Pancreas (tissue), 10 donors: ENCODE measurements around the gene AJM1. TPM values are rescaled to one million over a fixed set of nuclear protein-coding genes. Genes with fewer than 3 reads are reported as not detected.
A peak's percentile ranks its signal among the peaks of the same experiment; 100 is the strongest.

Experiments
- ATAC-seq, 4 donors: fragments of 200-7000 bp; cut with Tn5 transposase; one replicate each; pipeline versions ENCODE4 v1.8.0 to v1.9.1; 2020; ENCODE audit warnings: mild to moderate bottlenecking in 4 of 4, moderate library complexity in 4 of 4
- DNase-seq, 6 donors: peaks; one replicate each; pipeline ENCODE4 v3.0.0-alpha.2; 2020
- FAIRE-seq: peaks from 2 replicates; lab custom pipeline; 2012; peaks lifted over from hg19 to GRCh38; lab: Jason Lieb, UNC
- H3K27ac ChIP-seq, 4 donors: fragments of 200-600 bp; sonication (generic); 1 replicate in 3 of 4; 2 replicates in 1 of 4; pipeline versions ENCODE4 v1.5.0 to v1.8.0; 2020
- H3K27me3 ChIP-seq, 4 donors: fragments of 200-600 bp; one replicate each; pipeline ENCODE4 v1.8.0; 2021
- H3K36me3 ChIP-seq, 3 donors: fragments of 200-600 bp; sonication (generic) in 1 of 3; one replicate each; pipeline versions ENCODE4 v1.5.0 to v1.8.0; 2020 to 2021
- H3K4me1 ChIP-seq, 3 donors: fragments of 200-600 bp; one replicate each; pipeline ENCODE4 v1.8.0; 2021
- H3K4me3 ChIP-seq, 4 donors: fragments of 200-600 bp; sonication (generic) in 2 of 4; one replicate each; pipeline versions ENCODE4 v1.5.0 to v1.8.0; 2020 to 2021
- H3K9me3 ChIP-seq, 4 donors: fragments of 200-600 bp; one replicate each; pipeline ENCODE4 v1.8.0; 2021
- WGBS, 2 donors: extraction: QIAGEN DNeasy Blood & Tissue Kit; methylation state at CpG; one replicate each; pipeline ENCODE4 v1.1.7; 2013; 5-methylcytosine and 5-hydroxymethylcytosine counted together
- intact Hi-C, 3 donors: fragments of 100-400 bp; cut with DNase I; formaldehyde crosslinking; loops; one replicate each; pipeline versions ENCODE4 v1.11.1 to v1.14.2; 2022
- polyA plus RNA-seq, 2 donors: library from polyadenylated mRNA; stranded (reverse); fragments of 200-250 nt; gene quantifications; one replicate each; pipeline ENCODE4 v1.2.3, GENCODE V29; 2013
- total RNA-seq, 6 donors: library from RNA; stranded (reverse); fragmentation: NEBNext Ultra II Directional in 4 of 6; extraction: Animal tissue kit (Norgen Biotek cat#: 25700) in 4 of 6; gene quantifications; one replicate each; pipeline versions ENCODE4 v1.2.1 to v1.2.4, GENCODE V29; 2021 to 2023
- TF ChIP-seq, protein P1 (sequence below), 4 donors: fragments of 200-600 bp; sonication (generic) in 3 of 4; IDR thresholded peaks; one replicate each; pipeline versions ENCODE4 v1.5.0 to v1.8.0; 2021; ENCODE audit warnings: antibody characterized with exemption in 4 of 4
- donor health status: healthy with polysubstance abuse.
- donor health status: DM: no; HTN: no; CAD: no; lungs with moderate emphysema.
- donor health status: DM: no; HTN: no; CAD: no.
- donor health status: control.
- donor health status: control.
- donor health status: Bipolar disorder and iron deficiency.
- donor health status: DM: yes; HTN: yes; CAD: no.
- donor health status: DM: no; HTN: no; CAD: no.
- donor health status: DM: no; HTN: no; CAD: no.
- donor health status: DM: yes; HTN: yes; CAD: no.

The AJM1 gene
- total and polyA plus RNA-seq, 8 donors, result 2.9 to 11.7 (median 5.0) TPM

- DNase-seq (peak in 5 of 6 donors; percentile 35 to 83 (median 64)), FAIRE-seq (no peak), ATAC-seq (no peak)
- peak overlapping the region; percentile 46 to 76 (median 58) for H3K27ac ChIP-seq
- H3K4me1 ChIP-seq, result peaks cover 30 to 31% (median 31%) of the 10 kb centered on the region in 3 donors
- intact Hi-C loops, result no loop called here
- peaks cover 0 to 18% (median 9%) of the 10 kb centered on the region in 3 donors for H3K36me3 ChIP-seq
- 72 to 76% methylated on average over 18 to 19 of the region's 19 CpGs for WGBS, 2 donors
- H3K9me3 ChIP-seq, result no peaks in the 10 kb centered on the region
- TF ChIP-seq, protein P1, sequence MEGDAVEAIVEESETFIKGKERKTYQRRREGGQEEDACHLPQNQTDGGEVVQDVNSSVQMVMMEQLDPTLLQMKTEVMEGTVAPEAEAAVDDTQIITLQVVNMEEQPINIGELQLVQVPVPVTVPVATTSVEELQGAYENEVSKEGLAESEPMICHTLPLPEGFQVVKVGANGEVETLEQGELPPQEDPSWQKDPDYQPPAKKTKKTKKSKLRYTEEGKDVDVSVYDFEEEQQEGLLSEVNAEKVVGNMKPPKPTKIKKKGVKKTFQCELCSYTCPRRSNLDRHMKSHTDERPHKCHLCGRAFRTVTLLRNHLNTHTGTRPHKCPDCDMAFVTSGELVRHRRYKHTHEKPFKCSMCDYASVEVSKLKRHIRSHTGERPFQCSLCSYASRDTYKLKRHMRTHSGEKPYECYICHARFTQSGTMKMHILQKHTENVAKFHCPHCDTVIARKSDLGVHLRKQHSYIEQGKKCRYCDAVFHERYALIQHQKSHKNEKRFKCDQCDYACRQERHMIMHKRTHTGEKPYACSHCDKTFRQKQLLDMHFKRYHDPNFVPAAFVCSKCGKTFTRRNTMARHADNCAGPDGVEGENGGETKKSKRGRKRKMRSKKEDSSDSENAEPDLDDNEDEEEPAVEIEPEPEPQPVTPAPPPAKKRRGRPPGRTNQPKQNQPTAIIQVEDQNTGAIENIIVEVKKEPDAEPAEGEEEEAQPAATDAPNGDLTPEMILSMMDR (IDR thresholded peaks at IDR 0.05), result no peak
- no peaks in the 10 kb centered on the region for H3K27me3 ChIP-seq
- no peak overlapping the region for H3K4me3 ChIP-seq
Measured at GRCh38 chr9:136857166-136857565, 14.9 kb downstream of the AJM1 start.

DNA sequence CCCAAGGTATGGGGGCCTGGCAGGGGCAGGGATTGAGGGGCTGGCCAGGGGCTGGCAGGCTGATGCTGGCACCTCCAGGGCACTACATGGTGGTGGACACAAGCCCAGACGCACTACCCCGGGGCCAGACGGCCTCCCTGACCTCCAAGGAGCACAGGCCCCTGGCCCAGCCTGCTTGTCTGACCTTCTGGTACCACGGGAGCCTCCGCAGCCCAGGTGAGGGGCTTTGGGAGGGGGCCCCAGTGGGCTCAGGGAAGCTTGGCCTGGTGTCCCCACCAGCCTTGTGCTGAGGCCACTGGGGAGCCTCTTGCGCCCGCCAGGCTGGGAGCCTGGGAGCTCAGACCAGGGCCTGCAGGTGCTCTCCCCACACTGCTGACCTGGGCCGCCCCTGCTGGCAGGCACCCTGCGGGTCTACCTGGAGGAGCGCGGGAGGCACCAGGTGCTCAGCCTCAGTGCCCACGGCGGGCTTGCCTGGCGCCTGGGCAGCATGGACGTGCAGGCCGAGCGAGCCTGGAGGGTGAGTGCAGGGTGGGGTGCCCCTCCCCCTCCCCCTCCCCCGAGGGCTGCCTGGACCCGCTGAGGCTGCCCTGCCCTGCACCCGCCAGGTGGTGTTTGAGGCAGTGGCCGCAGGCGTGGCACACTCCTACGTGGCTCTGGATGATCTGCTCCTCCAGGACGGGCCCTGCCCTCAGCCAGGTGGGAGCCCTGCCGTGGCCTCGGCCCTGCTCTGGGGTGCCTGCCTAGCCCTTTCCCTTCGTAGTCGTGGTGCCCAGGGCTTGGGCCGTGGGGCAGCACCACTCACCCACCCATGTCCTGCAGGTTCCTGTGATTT lies 15.5 kb downstream of the AJM1 start:
- H3K36me3 ChIP-seq, result peaks cover 0 to 23% (median 15%) of the 10 kb centered on the region in 3 donors
- DNase-seq (peak; percentile 70 to 91 (median 84)), FAIRE-seq (no peak), ATAC-seq (peak; percentile 43 to 68 (median 54))
- no peaks in the 10 kb centered on the region for H3K9me3 ChIP-seq
- WGBS, 2 donors, result 40% methylated on average over 25 to 29 of the region's 29 CpGs
- H3K27me3 ChIP-seq, result no peaks in the 10 kb centered on the region
- H3K4me3 ChIP-seq, result no peak overlapping the region
- intact Hi-C loops, result no loop called here
- H3K4me1 ChIP-seq, result peaks cover 26 to 31% (median 27%) of the 10 kb centered on the region in 3 donors
- TF ChIP-seq, protein P1 (IDR thresholded peaks at IDR 0.05), result no peak
- peak overlapping the region; percentile 53 to 76 (median 64) for H3K27ac ChIP-seq

DNA sequence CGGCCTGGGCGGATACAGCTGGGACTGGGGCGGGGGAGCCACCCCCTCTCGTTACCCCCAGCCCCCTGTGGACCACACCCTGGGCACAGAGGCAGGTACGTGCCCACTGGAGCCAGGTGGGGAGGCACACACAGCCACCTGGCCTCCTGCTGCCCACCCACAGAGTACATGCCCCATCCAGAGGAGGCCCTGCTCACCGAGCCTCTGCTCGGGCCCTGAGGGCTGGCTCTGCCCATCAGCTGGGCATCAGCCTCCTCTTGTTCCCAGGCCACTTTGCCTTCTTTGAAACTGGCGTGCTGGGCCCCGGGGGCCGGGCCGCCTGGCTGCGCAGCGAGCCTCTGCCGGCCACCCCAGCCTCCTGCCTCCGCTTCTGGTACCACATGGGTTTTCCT lies 16.2 kb downstream of the AJM1 start:
- Histone ChIP-seq H3K27me3 (no peaks in the 10 kb centered on the region), H3K9me3 (no peaks in the 10 kb centered on the region), H3K36me3 (peaks cover 2 to 30% (median 22%) of the 10 kb centered on the region in 3 donors), H3K4me1 (peaks cover 26 to 31% (median 27%) of the 10 kb centered on the region in 3 donors), H3K4me3 (no peak overlapping the region), H3K27ac (peak overlapping the region; percentile 53 to 76 (median 64))
- intact Hi-C loops, result no loop called here
- DNase-seq (peak in 5 of 6 donors; percentile 19 to 79 (median 55)), FAIRE-seq (no peak), ATAC-seq (peak in 2 of 4 donors; percentile 2 to 3)
- TF ChIP-seq, protein P1 (IDR thresholded peaks at IDR 0.05), result no peak
- 73 to 76% methylated on average over 15 of the region's 15 CpGs for WGBS, 2 donors

- peaks cover 26 to 34% (median 27%) of the 10 kb centered on the region in 3 donors for H3K4me1 ChIP-seq
- intact Hi-C loops, result no loop called here
- H3K27me3 ChIP-seq, result no peaks in the 10 kb centered on the region
- FAIRE-seq, result no peak
- TF ChIP-seq, protein P1 (IDR thresholded peaks at IDR 0.05), result no peak
- WGBS, 2 donors, result 26 to 27% methylated on average over 18 to 20 of the region's 20 CpGs
- H3K4me3 ChIP-seq, result no peak overlapping the region
- peak overlapping the region; percentile 53 to 76 (median 64) for H3K27ac ChIP-seq
- peak; percentile 68 to 77 (median 74) for ATAC-seq
- peaks cover 4 to 33% (median 24%) of the 10 kb centered on the region in 3 donors for H3K36me3 ChIP-seq
- DNase-seq, result peak; percentile 87 to 96 (median 92)
- H3K9me3 ChIP-seq, result no peaks in the 10 kb centered on the region
Measured at GRCh38 chr9:136858844-136859757, 16.8 kb downstream of the AJM1 start.
